VCaP (cell line): ENCODE data around the gene DHX38.
"Not testable (repeated sequence)": the region's sequence is repeated elsewhere in the genome, so short reads cannot be mapped to it uniquely, and the experiment has no call there.

Experiments
- H3K27ac ChIP-seq: fragments of 450-650 bp; 2 replicates; pipeline ENCODE4 v1.5.1; 2017
- CTCF ChIP-seq: fragments of 450-650 bp; conservative IDR thresholded peaks from 2 replicates; pipeline ENCODE4 v1.5.1; 2017; ENCODE audit warnings: mild to moderate bottlenecking, moderate library complexity

DHX38 gene

GRCh38 chr16:72093448-72094265 is at the start of gene DHX38, which contains the start of gene TXNL4B:
Gene DHX38, plus strand, starts transcription at chr16:72093847. Its CDS starts 2,311 bp downstream, at chr16:72096158.
Gene TXNL4B, minus strand, starts transcription at chr16:72093620. Its CDS starts 2,871 bp downstream, at chr16:72090749.
- TF ChIP-seq CTCF = no peak
- peak within 1 kb of the TSS; percentile 75 for H3K27ac ChIP-seq

- no peak overlapping the region for H3K27ac ChIP-seq
- no peak for TF ChIP-seq CTCF
These were observed 49.4 kb upstream of the DHX38 start for GRCh38 chr16:72044296-72044695.

- H3K27ac ChIP-seq = no peak overlapping the region
- no peak for TF ChIP-seq CTCF
These were observed 48.8 kb upstream of the DHX38 start for GRCh38 chr16:72044825-72045359.

GRCh38 chr16:72049110-72049509 is 44.5 kb upstream of the DHX38 start:
- TF ChIP-seq CTCF = no peak
- H3K27ac ChIP-seq = no peak overlapping the region

GRCh38 chr16:72050769-72051464 is 42.7 kb upstream of the DHX38 start:
- TF ChIP-seq CTCF = no peak
- H3K27ac ChIP-seq = no peak overlapping the region

GRCh38 chr16:72051818-72052217 is 41.8 kb upstream of the DHX38 start:
- no peak overlapping the region for H3K27ac ChIP-seq
- TF ChIP-seq CTCF = no peak

GRCh38 chr16:72054254-72054847 is 39.3 kb upstream of the DHX38 start, which contains the start of gene HP:
Gene HP, plus strand, starts transcription at chr16:72054505. Its CDS starts 148 bp downstream, at chr16:72054653.
- not testable (repeated sequence) for H3K27ac ChIP-seq
